Measurements from ENCODE around the gene LEMD2. TPM values are rescaled to one million over a fixed set of nuclear protein-coding genes. Genes with fewer than 3 reads are reported as not detected.

LEMD2 gene
- polyA plus RNA-seq, 3 donors = 11.4 to 59.5 (median 13.8) TPM

DNA sequence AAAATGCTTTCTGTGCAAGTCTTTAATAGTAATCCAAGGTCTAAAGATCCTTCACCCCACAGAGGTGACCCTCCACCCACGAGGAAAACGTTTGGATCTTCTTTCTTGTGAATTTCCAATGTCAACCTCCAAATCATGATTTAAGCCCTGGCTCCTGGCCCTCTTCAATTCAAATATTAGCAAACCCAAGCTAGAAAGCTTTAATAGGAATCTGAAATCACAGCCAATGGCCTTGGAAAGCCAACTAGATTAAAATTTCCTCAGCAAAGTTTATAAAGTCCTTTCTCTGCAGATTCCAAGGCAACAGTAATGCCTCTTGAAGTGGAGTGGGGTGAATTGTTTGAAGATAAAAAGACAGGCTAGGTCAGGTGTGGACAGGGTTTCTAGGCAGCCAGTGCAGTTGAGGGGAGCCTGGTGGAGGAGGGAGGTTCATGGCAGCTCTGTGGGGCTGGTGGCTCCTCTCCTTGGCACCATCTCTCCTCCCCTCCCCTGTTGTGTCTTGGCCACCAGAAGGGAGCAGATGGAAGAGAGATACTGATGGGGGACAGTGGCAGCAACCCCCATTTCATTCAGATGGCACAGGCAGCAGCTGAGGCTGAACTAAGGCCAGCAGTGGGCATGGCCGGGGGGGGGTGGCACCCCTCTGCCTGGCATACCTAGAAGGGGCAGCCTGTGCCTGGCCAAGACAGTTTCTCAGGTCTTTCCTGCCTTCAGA is 65.4 kb downstream of the LEMD2 start:
- DNase-seq = no peak
- intact Hi-C loops (cut with micrococcal nuclease) = no loop called here
- Histone ChIP-seq H4K20me1 (ENCODE audit: insufficient read depth, low read length) (no peaks in the 10 kb centered on the region), H3K4me2 (replicated peaks; ENCODE audit: extremely low read depth, low read length, poor library complexity, severe bottlenecking) (no peak overlapping the region), H3K4me3 (replicated peaks in 1 of 3; ENCODE audit: low read depth in 2 of 3, low read length in 3 of 3) (no peak overlapping the region), H3K9ac (ENCODE audit: insufficient read depth, low read length, poor library complexity, severe bottlenecking) (no peak overlapping the region), H3K27ac (ENCODE audit: low read depth in 1 of 2, low read length in 2 of 2) (no peak overlapping the region), H3K9me3 (replicated peaks in 1 of 2; ENCODE audit: control insufficient read depth in 1 of 2, insufficient read depth in 1 of 2, low read length in 2 of 2) (no peaks in the 10 kb centered on the region), H3K27me3 (ENCODE audit: control insufficient read depth in 2 of 2, insufficient read depth in 2 of 2, low read length in 2 of 2) (peaks cover 0 to 6% of the 10 kb centered on the region in 2 donors), H3K79me2 (ENCODE audit: insufficient read depth, low read length) (no peaks in the 10 kb centered on the region), H3K4me1 (ENCODE audit: control insufficient read depth in 1 of 2, insufficient read depth in 2 of 2, low read length in 2 of 2) (no peaks in the 10 kb centered on the region), H2AFZ (ENCODE audit: insufficient read depth, low read depth, low read length, poor library complexity, severe bottlenecking) (no peak overlapping the region), H3K36me3 (replicated peaks in 1 of 2; ENCODE audit: control insufficient read depth in 1 of 2, insufficient read depth in 2 of 2, low read length in 2 of 2) (no peaks in the 10 kb centered on the region)
- Mint-ChIP-seq H3K36me3 (no peaks in the 10 kb centered on the region), H3K9me3 (peaks cover 0 to 2% (median 0%) of the 10 kb centered on the region in 7 donors), H3K27ac (no peak overlapping the region), H3K27me3 (ENCODE audit: low read depth in 3 of 3) (peaks cover 10 to 23% (median 20%) of the 10 kb centered on the region in 3 donors), H3K4me3 (no peak overlapping the region), H3K4me1 (no peaks in the 10 kb centered on the region)
- TF ChIP-seq, protein P1, sequence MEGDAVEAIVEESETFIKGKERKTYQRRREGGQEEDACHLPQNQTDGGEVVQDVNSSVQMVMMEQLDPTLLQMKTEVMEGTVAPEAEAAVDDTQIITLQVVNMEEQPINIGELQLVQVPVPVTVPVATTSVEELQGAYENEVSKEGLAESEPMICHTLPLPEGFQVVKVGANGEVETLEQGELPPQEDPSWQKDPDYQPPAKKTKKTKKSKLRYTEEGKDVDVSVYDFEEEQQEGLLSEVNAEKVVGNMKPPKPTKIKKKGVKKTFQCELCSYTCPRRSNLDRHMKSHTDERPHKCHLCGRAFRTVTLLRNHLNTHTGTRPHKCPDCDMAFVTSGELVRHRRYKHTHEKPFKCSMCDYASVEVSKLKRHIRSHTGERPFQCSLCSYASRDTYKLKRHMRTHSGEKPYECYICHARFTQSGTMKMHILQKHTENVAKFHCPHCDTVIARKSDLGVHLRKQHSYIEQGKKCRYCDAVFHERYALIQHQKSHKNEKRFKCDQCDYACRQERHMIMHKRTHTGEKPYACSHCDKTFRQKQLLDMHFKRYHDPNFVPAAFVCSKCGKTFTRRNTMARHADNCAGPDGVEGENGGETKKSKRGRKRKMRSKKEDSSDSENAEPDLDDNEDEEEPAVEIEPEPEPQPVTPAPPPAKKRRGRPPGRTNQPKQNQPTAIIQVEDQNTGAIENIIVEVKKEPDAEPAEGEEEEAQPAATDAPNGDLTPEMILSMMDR (IDR thresholded peaks at IDR 0.05) = no peak
- 93% methylated on average over 3 of the region's 3 CpGs for WGBS (ENCODE audit: insufficient coverage)

DNA sequence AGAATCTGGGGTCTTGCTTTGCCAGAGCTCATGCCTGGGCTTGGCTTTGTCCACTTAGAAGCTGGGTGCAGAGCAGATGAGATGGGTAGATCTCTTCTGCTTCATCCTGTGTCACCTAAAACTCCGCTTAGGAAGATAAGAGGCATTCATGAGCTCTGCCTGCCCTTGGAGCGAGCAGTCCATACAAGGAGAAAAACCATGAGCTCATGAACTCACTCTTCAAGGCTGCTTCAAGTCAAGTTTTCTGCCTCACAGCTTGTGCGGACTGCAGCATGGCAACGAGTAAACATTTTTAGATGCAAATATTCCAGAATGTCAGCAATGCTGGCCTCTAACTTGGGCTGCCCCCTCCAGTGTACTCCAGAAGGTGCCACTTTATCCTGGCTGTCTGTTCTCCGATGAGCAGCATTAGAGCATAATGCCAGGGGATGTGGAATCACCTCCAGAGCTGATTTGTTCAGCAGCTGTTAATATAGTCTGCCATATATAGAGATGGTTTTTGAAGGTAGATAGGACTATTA is 66.8 kb downstream of the LEMD2 start:
- Histone ChIP-seq H3K4me3 (replicated peaks in 1 of 3; ENCODE audit: low read depth in 2 of 3, low read length in 3 of 3) (no peak overlapping the region), H3K4me1 (ENCODE audit: control insufficient read depth in 1 of 2, insufficient read depth in 2 of 2, low read length in 2 of 2) (no peaks in the 10 kb centered on the region), H3K9me3 (replicated peaks in 1 of 2; ENCODE audit: control insufficient read depth in 1 of 2, insufficient read depth in 1 of 2, low read length in 2 of 2) (no peaks in the 10 kb centered on the region), H2AFZ (ENCODE audit: insufficient read depth, low read depth, low read length, poor library complexity, severe bottlenecking) (no peak overlapping the region), H3K27ac (ENCODE audit: low read depth in 1 of 2, low read length in 2 of 2) (no peak overlapping the region), H3K79me2 (ENCODE audit: insufficient read depth, low read length) (no peaks in the 10 kb centered on the region), H3K27me3 (ENCODE audit: control insufficient read depth in 2 of 2, insufficient read depth in 2 of 2, low read length in 2 of 2) (peaks cover 0 to 6% of the 10 kb centered on the region in 2 donors), H4K20me1 (ENCODE audit: insufficient read depth, low read length) (no peaks in the 10 kb centered on the region), H3K9ac (ENCODE audit: insufficient read depth, low read length, poor library complexity, severe bottlenecking) (no peak overlapping the region), H3K4me2 (replicated peaks; ENCODE audit: extremely low read depth, low read length, poor library complexity, severe bottlenecking) (no peak overlapping the region), H3K36me3 (replicated peaks in 1 of 2; ENCODE audit: control insufficient read depth in 1 of 2, insufficient read depth in 2 of 2, low read length in 2 of 2) (no peaks in the 10 kb centered on the region)
- Mint-ChIP-seq H3K27ac (no peak overlapping the region), H3K4me1 (no peaks in the 10 kb centered on the region), H3K27me3 (ENCODE audit: low read depth in 3 of 3) (peaks cover 8 to 22% (median 20%) of the 10 kb centered on the region in 3 donors), H3K36me3 (no peaks in the 10 kb centered on the region), H3K9me3 (peaks cover 0 to 2% (median 0%) of the 10 kb centered on the region in 7 donors), H3K4me3 (no peak overlapping the region)
- TF ChIP-seq, protein P1 (IDR thresholded peaks at IDR 0.05) = no peak
- DNase-seq = no peak
- intact Hi-C loops (cut with micrococcal nuclease) = no loop called here
- WGBS (ENCODE audit: insufficient coverage) = 98% methylated on average over 4 of the region's 5 CpGs

Data from CD14-positive monocyte (primary cell).